ENCODE measurements around the gene ADCY10.

DNA sequence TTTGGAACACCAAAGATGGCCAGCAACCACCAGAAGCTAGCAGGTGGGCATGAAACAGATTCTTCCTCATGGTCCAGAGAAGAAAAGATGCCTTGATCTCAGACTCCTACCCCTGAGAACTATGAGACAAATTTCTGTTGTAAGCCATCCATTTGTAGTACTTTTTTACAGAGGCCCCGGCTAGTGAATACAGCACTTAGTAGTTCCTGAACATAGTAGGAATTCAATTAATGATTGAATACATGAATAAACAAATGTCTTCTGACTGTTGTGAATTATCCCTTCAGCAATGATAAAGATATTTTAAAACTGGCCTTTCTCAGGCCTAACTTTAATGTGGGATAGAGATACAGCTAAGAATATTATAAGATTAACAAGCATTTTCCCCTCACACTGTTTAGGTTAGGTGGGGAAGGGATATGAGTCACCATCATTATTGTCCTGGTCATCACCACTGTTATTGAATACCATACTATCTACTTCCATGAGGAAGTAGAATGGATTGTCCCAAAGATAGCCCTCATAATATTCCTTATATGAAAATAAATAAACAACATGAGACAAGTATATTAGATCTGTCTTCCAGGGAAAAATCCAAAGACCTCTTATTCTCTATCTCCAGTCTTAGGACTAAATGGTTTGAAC is 51.4 kb downstream of the ADCY10 start:
- TF ChIP-seq, protein P1, sequence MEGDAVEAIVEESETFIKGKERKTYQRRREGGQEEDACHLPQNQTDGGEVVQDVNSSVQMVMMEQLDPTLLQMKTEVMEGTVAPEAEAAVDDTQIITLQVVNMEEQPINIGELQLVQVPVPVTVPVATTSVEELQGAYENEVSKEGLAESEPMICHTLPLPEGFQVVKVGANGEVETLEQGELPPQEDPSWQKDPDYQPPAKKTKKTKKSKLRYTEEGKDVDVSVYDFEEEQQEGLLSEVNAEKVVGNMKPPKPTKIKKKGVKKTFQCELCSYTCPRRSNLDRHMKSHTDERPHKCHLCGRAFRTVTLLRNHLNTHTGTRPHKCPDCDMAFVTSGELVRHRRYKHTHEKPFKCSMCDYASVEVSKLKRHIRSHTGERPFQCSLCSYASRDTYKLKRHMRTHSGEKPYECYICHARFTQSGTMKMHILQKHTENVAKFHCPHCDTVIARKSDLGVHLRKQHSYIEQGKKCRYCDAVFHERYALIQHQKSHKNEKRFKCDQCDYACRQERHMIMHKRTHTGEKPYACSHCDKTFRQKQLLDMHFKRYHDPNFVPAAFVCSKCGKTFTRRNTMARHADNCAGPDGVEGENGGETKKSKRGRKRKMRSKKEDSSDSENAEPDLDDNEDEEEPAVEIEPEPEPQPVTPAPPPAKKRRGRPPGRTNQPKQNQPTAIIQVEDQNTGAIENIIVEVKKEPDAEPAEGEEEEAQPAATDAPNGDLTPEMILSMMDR (IDR thresholded peaks at IDR 0.05 in 4 of 5, conservative IDR thresholded peaks at IDR 0.05 in 1 of 5): no peak
- no peak for TF ChIP-seq POLR2A (IDR thresholded peaks at IDR 0.05)

Data from gastrocnemius medialis (tissue), 4 donors.